ENCODE measurements around the gene ASB6. TPM values are rescaled to one million over a fixed set of nuclear protein-coding genes. Genes with fewer than 3 reads are reported as not detected.
"Not testable (repeated sequence)": the region's sequence is repeated elsewhere in the genome, so short reads cannot be mapped to it uniquely, and the experiment has no call there.

ASB6 gene
- total RNA-seq, 1 donor from 2014 or later, result 22.4 TPM

DNA sequence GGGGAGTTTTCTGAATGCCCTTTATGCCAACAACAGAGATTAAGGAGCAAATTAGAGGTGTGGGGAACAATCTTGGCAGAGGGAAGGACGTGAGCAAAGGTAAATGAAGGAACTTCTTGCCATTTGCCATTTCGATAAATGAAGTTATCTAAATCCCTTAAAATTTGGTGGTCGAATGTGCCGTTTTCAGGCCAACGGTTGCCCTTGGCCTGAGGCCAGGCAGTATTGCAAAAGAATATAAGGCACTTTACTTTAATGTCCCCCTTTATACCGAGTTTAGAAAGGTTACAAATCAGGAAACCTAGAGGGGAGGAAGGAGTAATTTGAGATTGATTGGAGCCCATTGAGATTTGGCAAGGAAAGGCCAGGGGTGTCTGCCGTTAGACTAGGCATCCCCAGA is 47.3 kb downstream of the ASB6 start:
- no peak for DNase-seq (ENCODE audit: extremely low spot score, unreplicated experiment)
- Mint-ChIP-seq H3K4me1 (ENCODE audit: unreplicated experiment) (peaks cover 59% of the 10 kb centered on the region), H3K9me3 (no peaks in the 10 kb centered on the region), H3K27me3 (no peaks in the 10 kb centered on the region), H3K27ac (no peak overlapping the region), H3K4me3 (no peak overlapping the region), H3K36me3 (no peaks in the 10 kb centered on the region)
- no peak for TF ChIP-seq CTCF (conservative IDR thresholded peaks at IDR 0.05)

GRCh38 chr9:129592790-129593189 is 49.2 kb downstream of the ASB6 start:
- not testable (repeated sequence) for H3K27me3 Mint-ChIP-seq; H3K9me3 Mint-ChIP-seq; H3K36me3 Mint-ChIP-seq; DNase-seq (ENCODE audit: extremely low spot score, unreplicated experiment)
- peak overlapping the region; percentile 16 for H3K4me3 Mint-ChIP-seq
- peak overlapping the region; percentile 32 for H3K27ac Mint-ChIP-seq
- peaks cover 65% of the 10 kb centered on the region for H3K4me1 Mint-ChIP-seq (ENCODE audit: unreplicated experiment)

DNA sequence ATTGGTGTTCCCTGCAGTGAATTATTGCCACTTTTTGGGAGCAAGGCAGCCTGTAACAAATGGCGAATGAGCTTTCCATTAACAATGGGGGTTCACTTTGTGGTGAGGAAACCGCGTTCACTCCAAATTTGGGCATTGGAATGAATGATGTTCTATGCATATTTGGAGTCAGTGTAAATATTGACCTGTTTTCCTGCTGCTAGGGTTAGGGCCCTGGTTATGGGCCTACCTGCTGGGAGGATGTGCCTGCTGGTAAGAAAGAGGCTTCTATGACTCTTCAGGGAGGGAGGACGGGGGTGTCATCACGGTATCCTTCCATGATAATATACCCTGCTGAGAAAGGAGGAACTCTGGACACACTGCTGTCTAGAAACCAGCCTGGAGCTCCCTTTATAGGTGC is 50.0 kb downstream of the ASB6 start:
- no peak overlapping the region for H3K4me3 Mint-ChIP-seq
- TF ChIP-seq CTCF (conservative IDR thresholded peaks at IDR 0.05), result no peak
- DNase-seq (ENCODE audit: extremely low spot score, unreplicated experiment), result no peak
- no peaks in the 10 kb centered on the region for H3K36me3 Mint-ChIP-seq
- peaks cover 73% of the 10 kb centered on the region for H3K4me1 Mint-ChIP-seq (ENCODE audit: unreplicated experiment)
- H3K9me3 Mint-ChIP-seq, result no peaks in the 10 kb centered on the region
- no peaks in the 10 kb centered on the region for H3K27me3 Mint-ChIP-seq
- peak overlapping the region; percentile 20 for H3K27ac Mint-ChIP-seq

- DNase-seq (ENCODE audit: extremely low spot score, unreplicated experiment), result no peak
- H3K36me3 Mint-ChIP-seq, result no peaks in the 10 kb centered on the region
- H3K27me3 Mint-ChIP-seq, result no peaks in the 10 kb centered on the region
- no peaks in the 10 kb centered on the region for H3K9me3 Mint-ChIP-seq
- TF ChIP-seq CTCF (conservative IDR thresholded peaks at IDR 0.05), result no peak
- peak overlapping the region; percentile 15 for H3K27ac Mint-ChIP-seq
- H3K4me3 Mint-ChIP-seq, result no peak overlapping the region
- H3K4me1 Mint-ChIP-seq (ENCODE audit: unreplicated experiment), result peaks cover 76% of the 10 kb centered on the region
Observed at GRCh38 chr9:129590466-129590865, 51.5 kb downstream of the ASB6 start.

DNA sequence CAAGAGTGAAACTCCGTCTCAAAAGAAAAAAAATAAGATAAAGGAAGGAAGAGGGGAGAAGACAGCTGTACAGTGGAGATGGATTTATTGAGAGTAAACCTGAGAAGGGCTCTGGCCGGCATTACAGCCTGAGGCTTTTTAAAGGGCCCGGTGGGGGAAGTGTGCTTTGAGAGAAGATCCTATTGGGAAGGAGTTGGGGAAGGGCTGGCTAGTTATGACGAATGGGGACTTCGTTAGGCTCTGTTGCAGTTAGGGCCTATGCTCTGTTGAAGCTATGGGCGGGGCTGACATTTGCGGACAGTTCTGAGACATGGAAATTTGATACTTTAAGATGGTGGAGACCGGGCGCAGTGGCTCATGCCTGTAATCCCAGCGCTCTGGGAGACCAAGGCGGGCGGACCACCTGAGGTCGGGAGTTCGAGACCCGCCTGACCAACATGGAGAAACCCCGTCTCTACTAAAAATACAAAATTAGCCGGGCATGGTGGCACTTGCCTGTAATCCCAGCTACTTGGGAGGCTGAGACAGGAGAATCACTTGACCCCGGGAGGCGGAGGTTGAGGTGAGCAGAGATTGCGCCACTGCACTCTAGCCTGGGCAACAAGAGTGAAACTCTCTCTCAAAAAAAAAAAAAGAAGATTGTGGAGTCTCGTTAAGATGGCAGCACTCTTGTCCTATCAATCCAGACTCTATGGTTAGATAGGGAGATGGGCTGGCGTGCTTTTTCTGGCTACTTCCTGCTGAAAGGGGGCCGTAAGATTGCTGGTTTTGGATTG is 54.3 kb downstream of the ASB6 start:
- DNase-seq (ENCODE audit: extremely low spot score, unreplicated experiment), result no peak
- no peak for TF ChIP-seq CTCF (conservative IDR thresholded peaks at IDR 0.05)
- Mint-ChIP-seq H3K4me1 (ENCODE audit: unreplicated experiment) (peaks cover 59% of the 10 kb centered on the region), H3K36me3 (no peaks in the 10 kb centered on the region), H3K27ac (peak overlapping the region; percentile 15), H3K4me3 (peak overlapping the region; percentile 62), H3K27me3 (no peaks in the 10 kb centered on the region), H3K9me3 (peaks cover 4% of the 10 kb centered on the region)

GRCh38 chr9:129586685-129587084 is 55.3 kb downstream of the ASB6 start:
- Mint-ChIP-seq H3K27me3 (no peaks in the 10 kb centered on the region), H3K4me1 (ENCODE audit: unreplicated experiment) (peaks cover 60% of the 10 kb centered on the region), H3K9me3 (peaks cover 4% of the 10 kb centered on the region), H3K36me3 (no peaks in the 10 kb centered on the region), H3K27ac (no peak overlapping the region), H3K4me3 (no peak overlapping the region)
- TF ChIP-seq CTCF (conservative IDR thresholded peaks at IDR 0.05), result no peak
- DNase-seq (ENCODE audit: extremely low spot score, unreplicated experiment), result no peak

All from type B pancreatic cell (in vitro differentiated cells).